Osteocyte (in vitro differentiated cells): ENCODE data around the gene ERN2. TPM values are rescaled to one million over a fixed set of nuclear protein-coding genes. Genes with fewer than 3 reads are reported as not detected.
"Not testable (repeated sequence)": the region's sequence is repeated elsewhere in the genome, so short reads cannot be mapped to it uniquely, and the experiment has no call there.

Experiments used
- DNase-seq: peaks from one replicate; pipeline ENCODE4 v3.0.0; 2021; ENCODE audit warnings: mixed read lengths; ENCODE audit not compliant: unreplicated experiment; ENCODE audit errors: extremely low spot score
- H3K27ac Mint-ChIP-seq: one replicate; pipeline ENCODE4 v1.8.0; 2021; ENCODE audit warnings: mild to moderate bottlenecking, mixed read lengths; ENCODE audit not compliant: unreplicated experiment
- H3K27me3 Mint-ChIP-seq: one replicate; pipeline ENCODE4 v1.8.0; 2021; ENCODE audit warnings: mixed read lengths; ENCODE audit not compliant: unreplicated experiment
- H3K36me3 Mint-ChIP-seq: one replicate; pipeline ENCODE4 v1.8.0; 2021; ENCODE audit warnings: mixed read lengths; ENCODE audit not compliant: unreplicated experiment
- H3K4me1 Mint-ChIP-seq: one replicate; pipeline ENCODE4 v1.8.0; 2021; ENCODE audit warnings: mixed read lengths; ENCODE audit not compliant: unreplicated experiment
- H3K4me3 Mint-ChIP-seq: one replicate; pipeline ENCODE4 v1.8.0; 2021; ENCODE audit warnings: mild to moderate bottlenecking, moderate library complexity, mixed read lengths; ENCODE audit not compliant: unreplicated experiment
- H3K9me3 Mint-ChIP-seq: one replicate; pipeline ENCODE4 v1.8.0; 2021; ENCODE audit warnings: mixed read lengths; ENCODE audit not compliant: unreplicated experiment
- CTCF ChIP-seq: fragments of 200-600 bp; sonication (generic); IDR thresholded peaks from 2 replicates; pipeline ENCODE4 v1.5.0; 2021; ENCODE audit warnings: antibody characterized with exemption, mild to moderate bottlenecking, moderate library complexity
- total RNA-seq: library from RNA; stranded (reverse); gene quantifications from 2 replicates; pipeline ENCODE4 v1.2.1, GENCODE V29; 2021

Gene ERN2
- total RNA-seq, 1 donor from 2014 or later = not detected

GRCh38 chr16:23753908-23754593 is 41.0 kb upstream of the ERN2 start:
- H3K4me1 Mint-ChIP-seq = no peaks in the 10 kb centered on the region
- peak; percentile 23 for DNase-seq
- no peak overlapping the region for H3K27ac Mint-ChIP-seq
- no peak overlapping the region for H3K4me3 Mint-ChIP-seq
- no peak for TF ChIP-seq CTCF
- H3K36me3 Mint-ChIP-seq = no peaks in the 10 kb centered on the region
- no peaks in the 10 kb centered on the region for H3K27me3 Mint-ChIP-seq
- H3K9me3 Mint-ChIP-seq = peaks cover 5% of the 10 kb centered on the region

GRCh38 chr16:23751053-23751452 is 38.0 kb upstream of the ERN2 start:
- H3K4me1 Mint-ChIP-seq, H3K27me3 Mint-ChIP-seq, H3K36me3 Mint-ChIP-seq, DNase-seq, H3K9me3 Mint-ChIP-seq, H3K27ac Mint-ChIP-seq, H3K4me3 Mint-ChIP-seq: not testable (repeated sequence)

GRCh38 chr16:23748630-23749029 is 35.6 kb upstream of the ERN2 start:
- Mint-ChIP-seq H3K4me1 (no peaks in the 10 kb centered on the region), H3K36me3 (no peaks in the 10 kb centered on the region), H3K27ac (no peak overlapping the region), H3K4me3 (no peak overlapping the region), H3K9me3 (no peaks in the 10 kb centered on the region), H3K27me3 (peaks cover 2% of the 10 kb centered on the region)
- TF ChIP-seq CTCF = no peak
- no peak for DNase-seq

GRCh38 chr16:23745263-23745662 is 32.2 kb upstream of the ERN2 start:
- no peaks in the 10 kb centered on the region for H3K4me1 Mint-ChIP-seq
- no peaks in the 10 kb centered on the region for H3K36me3 Mint-ChIP-seq
- H3K9me3 Mint-ChIP-seq = no peaks in the 10 kb centered on the region
- TF ChIP-seq CTCF = no peak
- H3K27ac Mint-ChIP-seq = no peak overlapping the region
- no peak for DNase-seq
- peaks cover 9% of the 10 kb centered on the region for H3K27me3 Mint-ChIP-seq
- H3K4me3 Mint-ChIP-seq = no peak overlapping the region

GRCh38 chr16:23742766-23743165 is 29.7 kb upstream of the ERN2 start:
- Mint-ChIP-seq H3K36me3 (no peaks in the 10 kb centered on the region), H3K4me3 (no peak overlapping the region), H3K9me3 (no peaks in the 10 kb centered on the region), H3K27ac (no peak overlapping the region), H3K27me3 (peaks cover 9% of the 10 kb centered on the region), H3K4me1 (no peaks in the 10 kb centered on the region)
- TF ChIP-seq CTCF = no peak
- DNase-seq = no peak
